ENCODE results near the gene TTF2. TPM values are rescaled to one million over a fixed set of nuclear protein-coding genes. Genes with fewer than 3 reads are reported as not detected.

TTF2 gene
- total and polyA plus RNA-seq, 2 experiments from 2014 or later = 84.7 to 85.4 TPM

DNA sequence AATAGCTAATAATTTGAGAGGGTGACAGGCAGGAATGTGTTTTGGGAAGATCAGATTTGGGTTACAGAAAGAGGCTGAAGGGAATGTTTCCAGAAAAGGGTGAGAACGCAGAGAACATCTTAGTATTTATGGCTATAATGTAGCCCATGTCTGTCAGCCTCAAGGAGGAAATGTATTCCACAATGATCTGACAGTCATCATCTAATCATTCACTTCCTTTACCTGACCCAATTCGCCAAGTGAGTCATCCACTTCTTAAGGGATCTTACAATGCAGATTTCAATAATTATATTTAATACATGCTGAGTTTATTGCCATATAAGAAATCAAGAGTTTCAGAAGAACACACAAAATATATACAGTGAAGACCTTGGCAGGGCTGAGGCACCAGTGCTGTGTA lies 50.6 kb downstream of the TTF2 start:
- Histone ChIP-seq H3F3A (replicated peaks; ENCODE audit: low read depth) (0 out of 2 replicates have a peak, but pooled peaks cover 3% of the 10 kb centered on the region), H3K9me2 (ENCODE audit: insufficient read depth) (no peaks in the 10 kb centered on the region), H3K4me2 (no peak overlapping the region), H3K27ac (ENCODE audit: low read depth) (no peak overlapping the region), H3K79me2 (replicated peaks; ENCODE audit: insufficient read depth) (no peaks in the 10 kb centered on the region), H3K27me3 (ENCODE audit: insufficient read depth) (no peaks in the 10 kb centered on the region), H3K36me3 (ENCODE audit: insufficient read depth) (peaks cover 19% of the 10 kb centered on the region; the same call in 1 of the 2 replicates), H2AFZ (no peak overlapping the region), H3K4me3 (no peak overlapping the region), H4K20me1 (replicated peaks; ENCODE audit: insufficient read depth) (no peaks in the 10 kb centered on the region), H3K4me1 (ENCODE audit: insufficient read depth) (peaks cover 7% of the 10 kb centered on the region)
- Mint-ChIP-seq H3K27ac (no peak overlapping the region; the same call in 1 of the 2 replicates), H3K36me3 (ENCODE audit: low read depth) (peaks cover 65% of the 10 kb centered on the region), H3K4me1 (peaks cover 10% of the 10 kb centered on the region), H3K27me3 (ENCODE audit: insufficient read depth, low read depth, poor library complexity) (peaks cover 8% of the 10 kb centered on the region), H3K9me3 (no peaks in the 10 kb centered on the region), H3K4me3 (no peak overlapping the region)
- ATAC-seq = no peak
- DNase-seq (ENCODE audit: low spot score) = no peak
- no peak for TF ChIP-seq ZNF331 (CRISPR knock-in tag; IDR thresholded peaks at IDR 0.05; ENCODE audit: low read depth)
- TF ChIP-seq ZNF114 (CRISPR knock-in tag; IDR thresholded peaks at IDR 0.05) = no peak
- TF ChIP-seq STAT1 (IDR thresholded peaks at IDR 0.05; ENCODE audit: unreplicated experiment) = no peak
- TF ChIP-seq, protein P1, sequence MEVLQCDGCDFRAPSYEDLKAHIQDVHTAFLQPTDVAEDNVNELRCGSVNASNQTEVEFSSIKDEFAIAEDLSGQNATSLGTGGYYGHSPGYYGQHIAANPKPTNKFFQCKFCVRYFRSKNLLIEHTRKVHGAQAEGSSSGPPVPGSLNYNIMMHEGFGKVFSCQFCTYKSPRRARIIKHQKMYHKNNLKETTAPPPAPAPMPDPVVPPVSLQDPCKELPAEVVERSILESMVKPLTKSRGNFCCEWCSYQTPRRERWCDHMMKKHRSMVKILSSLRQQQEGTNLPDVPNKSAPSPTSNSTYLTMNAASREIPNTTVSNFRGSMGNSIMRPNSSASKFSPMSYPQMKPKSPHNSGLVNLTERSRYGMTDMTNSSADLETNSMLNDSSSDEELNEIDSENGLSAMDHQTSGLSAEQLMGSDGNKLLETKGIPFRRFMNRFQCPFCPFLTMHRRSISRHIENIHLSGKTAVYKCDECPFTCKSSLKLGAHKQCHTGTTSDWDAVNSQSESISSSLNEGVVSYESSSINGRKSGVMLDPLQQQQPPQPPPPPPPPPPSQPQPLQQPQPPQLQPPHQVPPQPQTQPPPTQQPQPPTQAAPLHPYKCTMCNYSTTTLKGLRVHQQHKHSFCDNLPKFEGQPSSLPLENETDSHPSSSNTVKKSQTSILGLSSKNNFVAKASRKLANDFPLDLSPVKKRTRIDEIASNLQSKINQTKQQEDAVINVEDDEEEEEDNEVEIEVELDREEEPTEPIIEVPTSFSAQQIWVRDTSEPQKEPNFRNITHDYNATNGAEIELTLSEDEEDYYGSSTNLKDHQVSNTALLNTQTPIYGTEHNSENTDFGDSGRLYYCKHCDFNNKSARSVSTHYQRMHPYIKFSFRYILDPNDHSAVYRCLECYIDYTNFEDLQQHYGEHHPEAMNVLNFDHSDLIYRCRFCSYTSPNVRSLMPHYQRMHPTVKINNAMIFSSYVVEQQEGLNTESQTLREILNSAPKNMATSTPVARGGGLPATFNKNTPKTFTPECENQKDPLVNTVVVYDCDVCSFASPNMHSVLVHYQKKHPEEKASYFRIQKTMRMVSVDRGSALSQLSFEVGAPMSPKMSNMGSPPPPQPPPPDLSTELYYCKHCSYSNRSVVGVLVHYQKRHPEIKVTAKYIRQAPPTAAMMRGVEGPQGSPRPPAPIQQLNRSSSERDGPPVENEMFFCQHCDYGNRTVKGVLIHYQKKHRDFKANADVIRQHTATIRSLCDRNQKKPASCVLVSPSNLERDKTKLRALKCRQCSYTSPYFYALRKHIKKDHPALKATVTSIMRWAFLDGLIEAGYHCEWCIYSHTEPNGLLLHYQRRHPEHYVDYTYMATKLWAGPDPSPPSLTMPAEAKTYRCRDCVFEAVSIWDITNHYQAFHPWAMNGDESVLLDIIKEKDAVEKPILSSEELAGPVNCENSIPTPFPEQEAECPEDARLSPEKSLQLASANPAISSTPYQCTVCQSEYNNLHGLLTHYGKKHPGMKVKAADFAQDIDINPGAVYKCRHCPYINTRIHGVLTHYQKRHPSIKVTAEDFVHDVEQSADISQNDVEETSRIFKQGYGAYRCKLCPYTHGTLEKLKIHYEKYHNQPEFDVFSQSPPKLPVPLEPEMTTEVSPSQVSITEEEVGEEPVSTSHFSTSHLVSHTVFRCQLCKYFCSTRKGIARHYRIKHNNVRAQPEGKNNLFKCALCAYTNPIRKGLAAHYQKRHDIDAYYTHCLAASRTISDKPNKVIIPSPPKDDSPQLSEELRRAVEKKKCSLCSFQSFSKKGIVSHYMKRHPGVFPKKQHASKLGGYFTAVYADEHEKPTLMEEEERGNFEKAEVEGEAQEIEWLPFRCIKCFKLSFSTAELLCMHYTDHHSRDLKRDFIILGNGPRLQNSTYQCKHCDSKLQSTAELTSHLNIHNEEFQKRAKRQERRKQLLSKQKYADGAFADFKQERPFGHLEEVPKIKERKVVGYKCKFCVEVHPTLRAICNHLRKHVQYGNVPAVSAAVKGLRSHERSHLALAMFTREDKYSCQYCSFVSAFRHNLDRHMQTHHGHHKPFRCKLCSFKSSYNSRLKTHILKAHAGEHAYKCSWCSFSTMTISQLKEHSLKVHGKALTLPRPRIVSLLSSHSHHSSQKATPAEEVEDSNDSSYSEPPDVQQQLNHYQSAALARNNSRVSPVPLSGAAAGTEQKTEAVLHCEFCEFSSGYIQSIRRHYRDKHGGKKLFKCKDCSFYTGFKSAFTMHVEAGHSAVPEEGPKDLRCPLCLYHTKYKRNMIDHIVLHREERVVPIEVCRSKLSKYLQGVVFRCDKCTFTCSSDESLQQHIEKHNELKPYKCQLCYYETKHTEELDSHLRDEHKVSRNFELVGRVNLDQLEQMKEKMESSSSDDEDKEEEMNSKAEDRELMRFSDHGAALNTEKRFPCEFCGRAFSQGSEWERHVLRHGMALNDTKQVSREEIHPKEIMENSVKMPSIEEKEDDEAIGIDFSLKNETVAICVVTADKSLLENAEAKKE (CRISPR knock-in tag; IDR thresholded peaks at IDR 0.05) = no peak
- TF ChIP-seq, protein P2, sequence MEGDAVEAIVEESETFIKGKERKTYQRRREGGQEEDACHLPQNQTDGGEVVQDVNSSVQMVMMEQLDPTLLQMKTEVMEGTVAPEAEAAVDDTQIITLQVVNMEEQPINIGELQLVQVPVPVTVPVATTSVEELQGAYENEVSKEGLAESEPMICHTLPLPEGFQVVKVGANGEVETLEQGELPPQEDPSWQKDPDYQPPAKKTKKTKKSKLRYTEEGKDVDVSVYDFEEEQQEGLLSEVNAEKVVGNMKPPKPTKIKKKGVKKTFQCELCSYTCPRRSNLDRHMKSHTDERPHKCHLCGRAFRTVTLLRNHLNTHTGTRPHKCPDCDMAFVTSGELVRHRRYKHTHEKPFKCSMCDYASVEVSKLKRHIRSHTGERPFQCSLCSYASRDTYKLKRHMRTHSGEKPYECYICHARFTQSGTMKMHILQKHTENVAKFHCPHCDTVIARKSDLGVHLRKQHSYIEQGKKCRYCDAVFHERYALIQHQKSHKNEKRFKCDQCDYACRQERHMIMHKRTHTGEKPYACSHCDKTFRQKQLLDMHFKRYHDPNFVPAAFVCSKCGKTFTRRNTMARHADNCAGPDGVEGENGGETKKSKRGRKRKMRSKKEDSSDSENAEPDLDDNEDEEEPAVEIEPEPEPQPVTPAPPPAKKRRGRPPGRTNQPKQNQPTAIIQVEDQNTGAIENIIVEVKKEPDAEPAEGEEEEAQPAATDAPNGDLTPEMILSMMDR (conservative IDR thresholded peaks at IDR 0.05; ENCODE audit: low read depth in 2 of 2) = no peak
- no peak for TF ChIP-seq JUNB (IDR thresholded peaks at IDR 0.05; ENCODE audit: unreplicated experiment)
- TF ChIP-seq EZH2phosphoT487 (IDR thresholded peaks at IDR 0.05; ENCODE audit: unreplicated experiment) = no peak
- TF ChIP-seq, protein P3, sequence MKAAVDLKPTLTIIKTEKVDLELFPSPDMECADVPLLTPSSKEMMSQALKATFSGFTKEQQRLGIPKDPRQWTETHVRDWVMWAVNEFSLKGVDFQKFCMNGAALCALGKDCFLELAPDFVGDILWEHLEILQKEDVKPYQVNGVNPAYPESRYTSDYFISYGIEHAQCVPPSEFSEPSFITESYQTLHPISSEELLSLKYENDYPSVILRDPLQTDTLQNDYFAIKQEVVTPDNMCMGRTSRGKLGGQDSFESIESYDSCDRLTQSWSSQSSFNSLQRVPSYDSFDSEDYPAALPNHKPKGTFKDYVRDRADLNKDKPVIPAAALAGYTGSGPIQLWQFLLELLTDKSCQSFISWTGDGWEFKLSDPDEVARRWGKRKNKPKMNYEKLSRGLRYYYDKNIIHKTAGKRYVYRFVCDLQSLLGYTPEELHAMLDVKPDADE (IDR thresholded peaks at IDR 0.05) = no peak
- no peak for TF ChIP-seq CREB1 (CRISPR knock-in tag; IDR thresholded peaks at IDR 0.05; ENCODE audit: low read depth)
- no peak for TF ChIP-seq EZH2 (IDR thresholded peaks at IDR 0.05; ENCODE audit: low read depth, unreplicated experiment)
- TF ChIP-seq NANOG (IDR thresholded peaks at IDR 0.05; ENCODE audit: borderline replicate concordance) = no peak
- TF ChIP-seq, protein P4, sequence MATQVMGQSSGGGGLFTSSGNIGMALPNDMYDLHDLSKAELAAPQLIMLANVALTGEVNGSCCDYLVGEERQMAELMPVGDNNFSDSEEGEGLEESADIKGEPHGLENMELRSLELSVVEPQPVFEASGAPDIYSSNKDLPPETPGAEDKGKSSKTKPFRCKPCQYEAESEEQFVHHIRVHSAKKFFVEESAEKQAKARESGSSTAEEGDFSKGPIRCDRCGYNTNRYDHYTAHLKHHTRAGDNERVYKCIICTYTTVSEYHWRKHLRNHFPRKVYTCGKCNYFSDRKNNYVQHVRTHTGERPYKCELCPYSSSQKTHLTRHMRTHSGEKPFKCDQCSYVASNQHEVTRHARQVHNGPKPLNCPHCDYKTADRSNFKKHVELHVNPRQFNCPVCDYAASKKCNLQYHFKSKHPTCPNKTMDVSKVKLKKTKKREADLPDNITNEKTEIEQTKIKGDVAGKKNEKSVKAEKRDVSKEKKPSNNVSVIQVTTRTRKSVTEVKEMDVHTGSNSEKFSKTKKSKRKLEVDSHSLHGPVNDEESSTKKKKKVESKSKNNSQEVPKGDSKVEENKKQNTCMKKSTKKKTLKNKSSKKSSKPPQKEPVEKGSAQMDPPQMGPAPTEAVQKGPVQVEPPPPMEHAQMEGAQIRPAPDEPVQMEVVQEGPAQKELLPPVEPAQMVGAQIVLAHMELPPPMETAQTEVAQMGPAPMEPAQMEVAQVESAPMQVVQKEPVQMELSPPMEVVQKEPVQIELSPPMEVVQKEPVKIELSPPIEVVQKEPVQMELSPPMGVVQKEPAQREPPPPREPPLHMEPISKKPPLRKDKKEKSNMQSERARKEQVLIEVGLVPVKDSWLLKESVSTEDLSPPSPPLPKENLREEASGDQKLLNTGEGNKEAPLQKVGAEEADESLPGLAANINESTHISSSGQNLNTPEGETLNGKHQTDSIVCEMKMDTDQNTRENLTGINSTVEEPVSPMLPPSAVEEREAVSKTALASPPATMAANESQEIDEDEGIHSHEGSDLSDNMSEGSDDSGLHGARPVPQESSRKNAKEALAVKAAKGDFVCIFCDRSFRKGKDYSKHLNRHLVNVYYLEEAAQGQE (IDR thresholded peaks at IDR 0.05; ENCODE audit: unreplicated experiment) = no peak
- no peak for TF ChIP-seq POLR2AphosphoS5 (IDR thresholded peaks at IDR 0.05; ENCODE audit: low read depth)
